Pancreas (tissue), 10 donors: Measurements from ENCODE around the gene AGXT. TPM values are rescaled to one million over a fixed set of nuclear protein-coding genes. Genes with fewer than 3 reads are reported as not detected.

Source experiments
- ATAC-seq, 4 donors: fragments of 200-7000 bp; cut with Tn5 transposase; one replicate each; pipeline versions ENCODE4 v1.8.0 to v1.9.1; 2020; ENCODE audit warnings: mild to moderate bottlenecking in 4 of 4, moderate library complexity in 4 of 4
- DNase-seq, 6 donors: peaks; one replicate each; pipeline ENCODE4 v3.0.0-alpha.2; 2020
- FAIRE-seq: peaks from 2 replicates; lab custom pipeline; 2012; peaks lifted over from hg19 to GRCh38; lab: Jason Lieb, UNC
- H3K27ac ChIP-seq, 4 donors: fragments of 200-600 bp; sonication (generic); 1 replicate in 3 of 4; 2 replicates in 1 of 4; pipeline versions ENCODE4 v1.5.0 to v1.8.0; 2020
- H3K27me3 ChIP-seq, 4 donors: fragments of 200-600 bp; one replicate each; pipeline ENCODE4 v1.8.0; 2021
- H3K36me3 ChIP-seq, 3 donors: fragments of 200-600 bp; sonication (generic) in 1 of 3; one replicate each; pipeline versions ENCODE4 v1.5.0 to v1.8.0; 2020 to 2021
- H3K4me1 ChIP-seq, 3 donors: fragments of 200-600 bp; one replicate each; pipeline ENCODE4 v1.8.0; 2021
- H3K4me3 ChIP-seq, 4 donors: fragments of 200-600 bp; sonication (generic) in 2 of 4; one replicate each; pipeline versions ENCODE4 v1.5.0 to v1.8.0; 2020 to 2021
- H3K9me3 ChIP-seq, 4 donors: fragments of 200-600 bp; one replicate each; pipeline ENCODE4 v1.8.0; 2021
- CTCF ChIP-seq, 4 donors: fragments of 200-600 bp; sonication (generic) in 3 of 4; IDR thresholded peaks; one replicate each; pipeline versions ENCODE4 v1.5.0 to v1.8.0; 2021; ENCODE audit warnings: antibody characterized with exemption in 4 of 4
- WGBS, 2 donors: extraction: QIAGEN DNeasy Blood & Tissue Kit; methylation state at CpG; one replicate each; pipeline ENCODE4 v1.1.7; 2013; 5-methylcytosine and 5-hydroxymethylcytosine counted together
- intact Hi-C, 3 donors: fragments of 100-400 bp; cut with DNase I; formaldehyde crosslinking; loops; one replicate each; pipeline versions ENCODE4 v1.11.1 to v1.14.2; 2022
- polyA plus RNA-seq, 2 donors: library from polyadenylated mRNA; stranded (reverse); fragments of 200-250 nt; gene quantifications; one replicate each; pipeline ENCODE4 v1.2.3, GENCODE V29; 2013
- total RNA-seq, 6 donors: library from RNA; stranded (reverse); fragmentation: NEBNext Ultra II Directional in 4 of 6; extraction: Animal tissue kit (Norgen Biotek cat#: 25700) in 4 of 6; gene quantifications; one replicate each; pipeline versions ENCODE4 v1.2.1 to v1.2.4, GENCODE V29; 2021 to 2023
- donor health status: healthy with polysubstance abuse.
- donor health status: DM: no; HTN: no; CAD: no; lungs with moderate emphysema.
- donor health status: DM: no; HTN: no; CAD: no.
- donor health status: control.
- donor health status: control.
- donor health status: Bipolar disorder and iron deficiency.
- donor health status: DM: yes; HTN: yes; CAD: no.
- donor health status: DM: no; HTN: no; CAD: no.
- donor health status: DM: no; HTN: no; CAD: no.
- donor health status: DM: yes; HTN: yes; CAD: no.

The AGXT gene
- total and polyA plus RNA-seq, 8 donors: 0.07 to 0.76 (median 0.08) TPM; not detected in 5

- ATAC-seq (no peak), DNase-seq (peak in 2 of 6 donors; percentile 7 to 38), FAIRE-seq (no peak)
- intact Hi-C loops: no loop called here
- no peak for TF ChIP-seq CTCF (IDR thresholded peaks at IDR 0.05)
- no peak overlapping the region for H3K27ac ChIP-seq
- no peaks in the 10 kb centered on the region for H3K36me3 ChIP-seq
- H3K4me3 ChIP-seq: no peak overlapping the region
- 78 to 80% methylated on average over 23 of the region's 23 CpGs for WGBS, 2 donors
- H3K4me1 ChIP-seq: peaks cover 0 to 10% (median 7%) of the 10 kb centered on the region in 3 donors
- H3K9me3 ChIP-seq: no peaks in the 10 kb centered on the region
- no peaks in the 10 kb centered on the region for H3K27me3 ChIP-seq
Observed at GRCh38 chr2:240898731-240899467, 30.3 kb downstream of the AGXT start.

- no peaks in the 10 kb centered on the region for H3K9me3 ChIP-seq
- DNase-seq (peak in 2 of 6 donors; percentile 9 to 46), ATAC-seq (no peak), FAIRE-seq (no peak)
- no peak for TF ChIP-seq CTCF (IDR thresholded peaks at IDR 0.05)
- intact Hi-C loops: no loop called here
- 86 to 89% methylated on average over 19 of the region's 19 CpGs for WGBS, 2 donors
- H3K4me3 ChIP-seq: no peak overlapping the region
- H3K36me3 ChIP-seq: no peaks in the 10 kb centered on the region
- no peak overlapping the region for H3K27ac ChIP-seq
- peaks cover 0 to 10% (median 7%) of the 10 kb centered on the region in 3 donors for H3K4me1 ChIP-seq
- no peaks in the 10 kb centered on the region for H3K27me3 ChIP-seq
Observed at GRCh38 chr2:240899468-240899865, 30.8 kb downstream of the AGXT start.

- FAIRE-seq (no peak), DNase-seq (peak in 2 of 6 donors; percentile 4 to 35), ATAC-seq (no peak)
- no peaks in the 10 kb centered on the region for H3K9me3 ChIP-seq
- H3K4me3 ChIP-seq: no peak overlapping the region
- no peak for TF ChIP-seq CTCF (IDR thresholded peaks at IDR 0.05)
- H3K36me3 ChIP-seq: no peaks in the 10 kb centered on the region
- WGBS, 2 donors: 86 to 90% methylated on average over 27 of the region's 27 CpGs
- no peak overlapping the region for H3K27ac ChIP-seq
- no peaks in the 10 kb centered on the region for H3K27me3 ChIP-seq
- intact Hi-C loops: no loop called here
- H3K4me1 ChIP-seq: peaks cover 0 to 10% (median 7%) of the 10 kb centered on the region in 3 donors
Observed at GRCh38 chr2:240900141-240900860, 31.7 kb downstream of the AGXT start.

GRCh38 chr2:240901986-240902614 lies 33.5 kb downstream of the AGXT start:
- intact Hi-C loops: no loop called here
- no peak for ATAC-seq
- H3K27me3 ChIP-seq: no peaks in the 10 kb centered on the region
- no peak for FAIRE-seq
- no peaks in the 10 kb centered on the region for H3K9me3 ChIP-seq
- H3K27ac ChIP-seq: no peak overlapping the region
- H3K4me3 ChIP-seq: no peak overlapping the region
- peaks cover 0 to 1% (median 0%) of the 10 kb centered on the region in 3 donors for H3K4me1 ChIP-seq
- WGBS, 2 donors: 76 to 83% methylated on average over 14 of the region's 14 CpGs
- DNase-seq: peak in 2 of 6 donors; percentile 4 to 30
- no peaks in the 10 kb centered on the region for H3K36me3 ChIP-seq
- TF ChIP-seq CTCF (IDR thresholded peaks at IDR 0.05): no peak
